ENCODE results near the gene TEX38.

DNA sequence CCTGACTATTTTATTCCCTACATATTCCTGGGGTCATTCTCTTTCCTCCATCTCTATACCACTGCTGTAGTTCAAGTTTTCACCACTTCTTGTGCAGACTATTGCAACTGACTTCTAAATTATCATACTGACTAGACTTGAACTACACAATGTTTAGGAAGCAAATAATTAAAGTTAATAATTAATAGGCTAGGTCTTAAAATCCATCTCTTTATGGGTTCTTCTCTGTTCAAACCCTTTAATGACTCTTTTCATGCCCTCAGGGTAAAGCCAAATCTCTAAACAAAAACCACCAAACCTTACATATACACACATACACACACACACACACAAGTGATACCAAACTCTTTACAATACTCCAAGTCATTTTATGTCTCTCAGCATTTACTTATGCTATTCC is 32.7 kb upstream of the TEX38 start:
- TF ChIP-seq, protein P1, sequence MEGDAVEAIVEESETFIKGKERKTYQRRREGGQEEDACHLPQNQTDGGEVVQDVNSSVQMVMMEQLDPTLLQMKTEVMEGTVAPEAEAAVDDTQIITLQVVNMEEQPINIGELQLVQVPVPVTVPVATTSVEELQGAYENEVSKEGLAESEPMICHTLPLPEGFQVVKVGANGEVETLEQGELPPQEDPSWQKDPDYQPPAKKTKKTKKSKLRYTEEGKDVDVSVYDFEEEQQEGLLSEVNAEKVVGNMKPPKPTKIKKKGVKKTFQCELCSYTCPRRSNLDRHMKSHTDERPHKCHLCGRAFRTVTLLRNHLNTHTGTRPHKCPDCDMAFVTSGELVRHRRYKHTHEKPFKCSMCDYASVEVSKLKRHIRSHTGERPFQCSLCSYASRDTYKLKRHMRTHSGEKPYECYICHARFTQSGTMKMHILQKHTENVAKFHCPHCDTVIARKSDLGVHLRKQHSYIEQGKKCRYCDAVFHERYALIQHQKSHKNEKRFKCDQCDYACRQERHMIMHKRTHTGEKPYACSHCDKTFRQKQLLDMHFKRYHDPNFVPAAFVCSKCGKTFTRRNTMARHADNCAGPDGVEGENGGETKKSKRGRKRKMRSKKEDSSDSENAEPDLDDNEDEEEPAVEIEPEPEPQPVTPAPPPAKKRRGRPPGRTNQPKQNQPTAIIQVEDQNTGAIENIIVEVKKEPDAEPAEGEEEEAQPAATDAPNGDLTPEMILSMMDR (IDR thresholded peaks at IDR 0.05) = peak in 1 of 6 experiments; percentile 24
- no peak for TF ChIP-seq POLR2A (IDR thresholded peaks at IDR 0.05)
